ENCODE data around the gene MCM8.

DNA sequence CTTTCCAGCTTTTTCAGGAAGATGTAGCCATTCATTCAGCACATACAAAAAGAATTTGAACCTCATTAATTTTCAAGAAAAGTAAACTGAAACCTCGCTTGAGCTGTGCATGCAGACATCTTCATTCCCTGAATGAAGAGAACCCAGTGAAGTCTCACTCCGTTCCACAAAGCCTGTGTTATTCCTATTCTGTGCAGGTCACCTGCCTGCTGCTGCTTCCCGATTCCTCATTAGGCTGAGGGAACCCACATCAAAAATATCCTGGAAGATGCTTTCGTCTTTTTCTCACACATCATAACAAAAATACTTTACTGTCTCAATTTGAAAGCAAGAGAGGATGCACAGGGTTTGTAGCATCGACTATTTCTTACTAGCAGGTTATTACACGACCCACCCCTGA lies 40.3 kb upstream of the MCM8 start:
- TF ChIP-seq, protein P1, sequence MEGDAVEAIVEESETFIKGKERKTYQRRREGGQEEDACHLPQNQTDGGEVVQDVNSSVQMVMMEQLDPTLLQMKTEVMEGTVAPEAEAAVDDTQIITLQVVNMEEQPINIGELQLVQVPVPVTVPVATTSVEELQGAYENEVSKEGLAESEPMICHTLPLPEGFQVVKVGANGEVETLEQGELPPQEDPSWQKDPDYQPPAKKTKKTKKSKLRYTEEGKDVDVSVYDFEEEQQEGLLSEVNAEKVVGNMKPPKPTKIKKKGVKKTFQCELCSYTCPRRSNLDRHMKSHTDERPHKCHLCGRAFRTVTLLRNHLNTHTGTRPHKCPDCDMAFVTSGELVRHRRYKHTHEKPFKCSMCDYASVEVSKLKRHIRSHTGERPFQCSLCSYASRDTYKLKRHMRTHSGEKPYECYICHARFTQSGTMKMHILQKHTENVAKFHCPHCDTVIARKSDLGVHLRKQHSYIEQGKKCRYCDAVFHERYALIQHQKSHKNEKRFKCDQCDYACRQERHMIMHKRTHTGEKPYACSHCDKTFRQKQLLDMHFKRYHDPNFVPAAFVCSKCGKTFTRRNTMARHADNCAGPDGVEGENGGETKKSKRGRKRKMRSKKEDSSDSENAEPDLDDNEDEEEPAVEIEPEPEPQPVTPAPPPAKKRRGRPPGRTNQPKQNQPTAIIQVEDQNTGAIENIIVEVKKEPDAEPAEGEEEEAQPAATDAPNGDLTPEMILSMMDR (IDR thresholded peaks at IDR 0.05), result no peak
- no peak for TF ChIP-seq POLR2A (IDR thresholded peaks at IDR 0.05)
